Tibial nerve (tissue), 4 donors: ENCODE results near the gene PSMA3. TPM values are rescaled to one million over a fixed set of nuclear protein-coding genes. Genes with fewer than 3 reads are reported as not detected.

ENCODE experiments used
- DNase-seq, 2 donors: peaks; one replicate each; pipeline ENCODE4 v3.0.0-alpha.2; 2019; ENCODE audit warnings: low spot score in 2 of 2
- H3K27ac ChIP-seq, 4 donors: fragments of 200-600 bp; sonication (generic) in 3 of 4; one replicate each; pipeline ENCODE4 v1.5.1; 2017 to 2019; ENCODE audit warnings: mild to moderate bottlenecking in 1 of 4
- H3K27me3 ChIP-seq, 2 donors: fragments of 200-600 bp; sonication (generic) in 1 of 2; one replicate each; pipeline versions ENCODE4 v1.5.1 to v1.6.0; 2017 to 2019
- H3K36me3 ChIP-seq, 3 donors: fragments of 200-600 bp; sonication (generic); one replicate each; pipeline ENCODE4 v1.5.1; 2018 to 2019
- H3K4me1 ChIP-seq, 4 donors: fragments of 200-600 bp; sonication (generic) in 3 of 4; one replicate each; pipeline ENCODE4 v1.5.1; 2017 to 2019
- H3K4me3 ChIP-seq, 4 donors: fragments of 200-600 bp; sonication (generic) in 3 of 4; one replicate each; pipeline ENCODE4 v1.5.1; 2017 to 2019; ENCODE audit warnings: mild to moderate bottlenecking in 1 of 4, moderate library complexity in 1 of 4
- H3K9me3 ChIP-seq, 4 donors: fragments of 200-600 bp; sonication (generic) in 3 of 4; one replicate each; pipeline ENCODE4 v1.5.1; 2017 to 2019
- CTCF ChIP-seq, 5 experiments: fragments of 200-600 bp in 3 of 5; fragments of 450-650 bp in 2 of 5; sonication (generic) in 3 of 5; IDR thresholded peaks; one replicate each; pipeline ENCODE4 v1.5.1; 2016 to 2019; ENCODE audit warnings: antibody characterized with exemption in 5 of 5, mild to moderate bottlenecking in 3 of 5, moderate library complexity in 2 of 5
- EP300 ChIP-seq, 2 donors: sonication (generic); formaldehyde crosslinking; IDR thresholded peaks; one replicate each; pipeline ENCODE4 v1.6.1; 2017; ENCODE audit warnings: antibody characterized with exemption in 2 of 2, mild to moderate bottlenecking in 1 of 2
- POLR2A ChIP-seq, 2 donors: fragments of 450-650 bp; IDR thresholded peaks; one replicate each; pipeline ENCODE4 v1.6.1; 2017; ENCODE audit warnings: antibody characterized with exemption in 2 of 2, mild to moderate bottlenecking in 2 of 2, moderate library complexity in 2 of 2
- WGBS, 2 donors: methylation state at CpG; one replicate each; pipeline ENCODE4 v1.1.5; 2018; 5-methylcytosine and 5-hydroxymethylcytosine counted together
- total RNA-seq, 4 donors: library from RNA; depleted of rRNA; stranded (reverse); fragments of >200 nt; gene quantifications; one replicate each; pipeline ENCODE4 v1.1.0, GENCODE V29; 2016

Gene PSMA3
- total RNA-seq, 4 donors from 2014 or later: 82.8 to 99.0 (median 87.0) TPM

GRCh38 chr14:58280954-58281787 lies 36.5 kb downstream of the PSMA3 start:
- TF ChIP-seq POLR2A (IDR thresholded peaks at IDR 0.05) (no peak), EP300 (IDR thresholded peaks at IDR 0.05) (peak in 1 of 2 donors; percentile 62), CTCF (IDR thresholded peaks at IDR 0.05) (no peak)
- H3K4me3 ChIP-seq: peak overlapping the region in 1 of 4 donors; percentile 6
- peak in 1 of 2 donors; percentile 46 for DNase-seq

GRCh38 chr14:58281969-58282368 lies 37.3 kb downstream of the PSMA3 start:
- H3K4me3 ChIP-seq: peak overlapping the region in 1 of 4 donors; percentile 6
- peaks cover 0 to 64% (median 6%) of the 10 kb centered on the region in 3 donors for H3K36me3 ChIP-seq
- H3K27ac ChIP-seq: peak overlapping the region; percentile 54 to 89 (median 79)
- H3K9me3 ChIP-seq: no peaks in the 10 kb centered on the region
- no peaks in the 10 kb centered on the region for H3K27me3 ChIP-seq
- DNase-seq: no peak
- no peak for TF ChIP-seq CTCF (IDR thresholded peaks at IDR 0.05)
- TF ChIP-seq EP300 (IDR thresholded peaks at IDR 0.05): no peak
- TF ChIP-seq POLR2A (IDR thresholded peaks at IDR 0.05): no peak
- peaks cover 3 to 51% (median 23%) of the 10 kb centered on the region in 4 donors for H3K4me1 ChIP-seq
- 55 to 57% methylated on average over 3 of the region's 3 CpGs for WGBS, 2 donors

More at GRCh38 chr14:58280954-58281787, 36.5 kb downstream of the PSMA3 start:
- peak overlapping the region; percentile 54 to 89 (median 79) for H3K27ac ChIP-seq
- 4 to 5% methylated on average over 4 of the region's 4 CpGs for WGBS, 2 donors
- H3K9me3 ChIP-seq: no peaks in the 10 kb centered on the region
- no peaks in the 10 kb centered on the region for H3K27me3 ChIP-seq
- peaks cover 0 to 57% (median 6%) of the 10 kb centered on the region in 3 donors for H3K36me3 ChIP-seq
- peaks cover 2 to 48% (median 23%) of the 10 kb centered on the region in 4 donors for H3K4me1 ChIP-seq

GRCh38 chr14:58282925-58283593 lies 38.4 kb downstream of the PSMA3 start:
- Histone ChIP-seq H3K36me3 (peaks cover 0 to 63% (median 6%) of the 10 kb centered on the region in 3 donors), H3K4me3 (no peak overlapping the region), H3K27me3 (no peaks in the 10 kb centered on the region), H3K4me1 (peaks cover 6 to 62% (median 23%) of the 10 kb centered on the region in 4 donors), H3K9me3 (no peaks in the 10 kb centered on the region), H3K27ac (peak overlapping the region in 3 of 4 donors; percentile 76 to 89 (median 82))
- no peak for DNase-seq
- WGBS, 2 donors: 66% methylated on average over 4 of the region's 4 CpGs
- TF ChIP-seq EP300 (IDR thresholded peaks at IDR 0.05) (no peak), CTCF (IDR thresholded peaks at IDR 0.05) (no peak), POLR2A (IDR thresholded peaks at IDR 0.05) (no peak)

GRCh38 chr14:58283730-58284129 lies 39.1 kb downstream of the PSMA3 start:
- TF ChIP-seq EP300 (IDR thresholded peaks at IDR 0.05): no peak
- TF ChIP-seq POLR2A (IDR thresholded peaks at IDR 0.05): no peak
- TF ChIP-seq CTCF (IDR thresholded peaks at IDR 0.05): no peak
- no peak for DNase-seq
- no peaks in the 10 kb centered on the region for H3K9me3 ChIP-seq
- peaks cover 0 to 64% (median 6%) of the 10 kb centered on the region in 3 donors for H3K36me3 ChIP-seq
- H3K27ac ChIP-seq: peak overlapping the region in 1 of 4 donors; percentile 45
- no peak overlapping the region for H3K4me3 ChIP-seq
- no peaks in the 10 kb centered on the region for H3K27me3 ChIP-seq
- peaks cover 6 to 68% (median 26%) of the 10 kb centered on the region in 4 donors for H3K4me1 ChIP-seq
